ENCODE measurements around the gene TMEM108. TPM values are rescaled to one million over a fixed set of nuclear protein-coding genes. Genes with fewer than 3 reads are reported as not detected.

TMEM108 gene
- total RNA-seq, 1 experiment from 2014 or later = not detected

GRCh38 chr3:133138017-133138416 lies 99.8 kb downstream of the TMEM108 start:
- H3K27ac Mint-ChIP-seq (ENCODE audit: low read depth, unreplicated experiment) = no peak overlapping the region

GRCh38 chr3:133152056-133152455 lies 113.9 kb downstream of the TMEM108 start:
- TF ChIP-seq CTCF (IDR thresholded peaks at IDR 0.05; ENCODE audit: unreplicated experiment) = no peak
- Mint-ChIP-seq H3K4me1 (ENCODE audit: insufficient read depth, unreplicated experiment) (no peaks in the 10 kb centered on the region), H3K27ac (ENCODE audit: low read depth, unreplicated experiment) (no peak overlapping the region), H3K36me3 (ENCODE audit: insufficient read depth, unreplicated experiment) (no peaks in the 10 kb centered on the region), H3K27me3 (ENCODE audit: insufficient read depth, unreplicated experiment) (peaks cover 11% of the 10 kb centered on the region), H3K4me3 (ENCODE audit: unreplicated experiment) (no peak overlapping the region), H3K9me3 (ENCODE audit: unreplicated experiment) (peaks cover 2% of the 10 kb centered on the region)
- ChIA-PET POLR2A (no interaction called here), CTCF (interaction anchor here (0.6 kb wide), 1 partner anchor 14 kb away, joined by 3 read pairs; no protein-coding TSS in a partner anchor)
- BruUV-seq (replicated peaks) = no TSS peak
- intact Hi-C loops (cut with micrococcal nuclease) = no loop called here
- no peak for DNase-seq (ENCODE audit: unreplicated experiment)

More at GRCh38 chr3:133138017-133138416, 99.8 kb downstream of the TMEM108 start:
- POLR2A ChIA-PET = no interaction called here
- Mint-ChIP-seq H3K36me3 (ENCODE audit: insufficient read depth, unreplicated experiment) (no peaks in the 10 kb centered on the region), H3K4me3 (ENCODE audit: unreplicated experiment) (no peak overlapping the region), H3K27me3 (ENCODE audit: insufficient read depth, unreplicated experiment) (peaks cover 30% of the 10 kb centered on the region), H3K4me1 (ENCODE audit: insufficient read depth, unreplicated experiment) (no peaks in the 10 kb centered on the region), H3K9me3 (ENCODE audit: unreplicated experiment) (no peaks in the 10 kb centered on the region)
- intact Hi-C loops (cut with micrococcal nuclease) = loop anchor here (10.0 kb wide), 1 partner anchor 247 kb away; no protein-coding TSS in a partner anchor
- BruUV-seq (replicated peaks) = no TSS peak
- no peak for DNase-seq (ENCODE audit: unreplicated experiment)
- no peak for TF ChIP-seq CTCF (IDR thresholded peaks at IDR 0.05; ENCODE audit: unreplicated experiment)
- CTCF ChIA-PET = interaction anchor here (0.6 kb wide), 1 partner anchor 151 kb away, joined by 3 read pairs; no protein-coding TSS in a partner anchor

- intact Hi-C loops (cut with micrococcal nuclease) = no loop called here
- ChIA-PET POLR2A (no interaction called here), CTCF (no interaction called here)
- Mint-ChIP-seq H3K4me3 (ENCODE audit: unreplicated experiment) (no peak overlapping the region), H3K4me1 (ENCODE audit: insufficient read depth, unreplicated experiment) (no peaks in the 10 kb centered on the region), H3K36me3 (ENCODE audit: insufficient read depth, unreplicated experiment) (no peaks in the 10 kb centered on the region), H3K27me3 (ENCODE audit: insufficient read depth, unreplicated experiment) (peaks cover 4% of the 10 kb centered on the region), H3K9me3 (ENCODE audit: unreplicated experiment) (no peaks in the 10 kb centered on the region), H3K27ac (ENCODE audit: low read depth, unreplicated experiment) (no peak overlapping the region)
- no TSS peak for BruUV-seq (replicated peaks)
- no peak for TF ChIP-seq CTCF (IDR thresholded peaks at IDR 0.05; ENCODE audit: unreplicated experiment)
- no peak for DNase-seq (ENCODE audit: unreplicated experiment)
These were observed 114.6 kb downstream of the TMEM108 start for GRCh38 chr3:133152681-133153220.

GRCh38 chr3:133153382-133153781 lies 115.2 kb downstream of the TMEM108 start:
- no peaks in the 10 kb centered on the region for H3K27me3 Mint-ChIP-seq (ENCODE audit: insufficient read depth, unreplicated experiment)

More at GRCh38 chr3:133153382-133153781, 115.2 kb downstream of the TMEM108 start:
- Mint-ChIP-seq H3K9me3 (ENCODE audit: unreplicated experiment) (no peaks in the 10 kb centered on the region), H3K27ac (ENCODE audit: low read depth, unreplicated experiment) (no peak overlapping the region), H3K36me3 (ENCODE audit: insufficient read depth, unreplicated experiment) (no peaks in the 10 kb centered on the region), H3K4me3 (ENCODE audit: unreplicated experiment) (no peak overlapping the region), H3K4me1 (ENCODE audit: insufficient read depth, unreplicated experiment) (no peaks in the 10 kb centered on the region)
- no peak for TF ChIP-seq CTCF (IDR thresholded peaks at IDR 0.05; ENCODE audit: unreplicated experiment)
- DNase-seq (ENCODE audit: unreplicated experiment) = no peak
- ChIA-PET CTCF (no interaction called here), POLR2A (no interaction called here)
- no TSS peak for BruUV-seq (replicated peaks)
- intact Hi-C loops (cut with micrococcal nuclease) = no loop called here
